Upper lobe of right lung (tissue), 1 donor: ENCODE results near the gene LPAR1. TPM values are rescaled to one million over a fixed set of nuclear protein-coding genes. Genes with fewer than 3 reads are reported as not detected.

Experiments
- ATAC-seq: fragments of 200-7000 bp; cut with Tn5 transposase; one replicate; pipeline ENCODE4 v1.9.1; 2020; ENCODE audit warnings: mild to moderate bottlenecking, moderate library complexity
- DNase-seq: peaks from one replicate; pipeline ENCODE4 v3.0.0-alpha.2; 2020
- H3K27ac ChIP-seq: fragments of 200-600 bp; one replicate; pipeline ENCODE4 v1.8.0; 2022
- H3K27me3 ChIP-seq: fragments of 200-600 bp; one replicate; pipeline ENCODE4 v1.8.0; 2022; ENCODE audit warnings: mild to moderate bottlenecking
- H3K36me3 ChIP-seq: fragments of 200-600 bp; one replicate; pipeline ENCODE4 v1.8.0; 2022
- H3K4me1 ChIP-seq: fragments of 200-600 bp; one replicate; pipeline ENCODE4 v1.8.0; 2022
- H3K4me3 ChIP-seq: fragments of 200-600 bp; one replicate; pipeline ENCODE4 v1.8.0; 2022; ENCODE audit warnings: mild to moderate bottlenecking
- H3K9me3 ChIP-seq: fragments of 200-600 bp; one replicate; pipeline ENCODE4 v1.8.0; 2022
- CTCF ChIP-seq: fragments of 200-600 bp; IDR thresholded peaks from one replicate; pipeline ENCODE4 v1.8.0; 2022; ENCODE audit warnings: antibody characterized with exemption
- intact Hi-C: fragments of 100-400 bp; cut with DNase I; formaldehyde crosslinking; loops from one replicate; pipeline ENCODE4 v1.11.0; 2022
- total RNA-seq: library from RNA; stranded (reverse); fragmentation: NEBNext Ultra II Directional; extraction: Animal tissue kit (Norgen Biotek cat#: 25700); gene quantifications from one replicate; pipeline ENCODE4 v1.2.1, GENCODE V29; 2021
- donor health status: DM: no; HTN: yes; CAD: no; lungs with severe emphysema.

LPAR1 gene
- total RNA-seq, 1 donor from 2014 or later: 18.2 TPM

DNA sequence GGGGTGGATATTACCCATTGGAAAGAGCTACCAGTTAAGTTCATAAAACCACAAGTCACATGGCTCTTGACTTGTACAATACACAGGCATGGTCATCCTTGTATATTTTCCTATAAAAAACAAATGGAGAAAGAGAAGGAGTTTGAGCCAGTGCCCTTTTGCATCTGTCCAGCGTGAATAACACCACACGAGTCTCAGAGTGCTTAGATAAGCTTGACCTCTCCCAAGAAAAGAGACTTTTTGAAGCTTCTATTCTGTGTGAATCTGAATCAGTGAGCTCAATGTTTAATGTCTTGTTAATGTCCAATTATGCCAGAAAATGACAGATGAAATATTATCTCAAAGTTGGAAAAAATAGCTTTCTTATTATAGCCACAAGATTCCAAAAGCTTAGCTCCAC lies 30.9 kb upstream of the LPAR1 start:
- no peak overlapping the region for H3K4me3 ChIP-seq
- no peaks in the 10 kb centered on the region for H3K9me3 ChIP-seq
- intact Hi-C loops: no loop called here
- H3K4me1 ChIP-seq: no peaks in the 10 kb centered on the region
- H3K27me3 ChIP-seq: no peaks in the 10 kb centered on the region
- H3K27ac ChIP-seq: no peak overlapping the region
- no peak for TF ChIP-seq CTCF
- H3K36me3 ChIP-seq: no peaks in the 10 kb centered on the region
- ATAC-seq (no peak), DNase-seq (no peak)

DNA sequence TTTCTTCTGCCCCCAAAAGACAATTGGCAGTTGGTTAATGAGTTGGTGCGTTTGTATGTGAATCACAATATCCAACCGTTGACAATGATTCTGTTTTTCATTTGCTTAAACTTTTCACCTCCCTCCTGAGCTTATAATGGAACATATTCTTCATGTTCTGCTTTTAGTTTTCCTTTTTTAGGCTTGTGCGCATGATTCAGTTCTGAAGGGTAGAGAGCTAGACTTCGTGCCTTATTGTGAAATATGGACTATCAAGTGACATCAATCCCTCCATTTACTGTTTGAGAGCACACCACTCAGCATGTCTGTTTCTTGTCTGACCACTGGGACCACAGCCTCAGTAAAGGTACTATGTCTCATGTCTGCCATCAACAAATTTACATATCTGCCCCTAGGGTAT lies 30.5 kb upstream of the LPAR1 start:
- H3K4me1 ChIP-seq: no peaks in the 10 kb centered on the region
- TF ChIP-seq CTCF: no peak
- no peak overlapping the region for H3K4me3 ChIP-seq
- peak; percentile 77 for ATAC-seq
- no peaks in the 10 kb centered on the region for H3K36me3 ChIP-seq
- DNase-seq: no peak
- H3K27me3 ChIP-seq: no peaks in the 10 kb centered on the region
- peak overlapping the region; percentile 56 for H3K27ac ChIP-seq
- intact Hi-C loops: no loop called here
- H3K9me3 ChIP-seq: no peaks in the 10 kb centered on the region

GRCh38 chr9:111068383-111068730 lies 30.1 kb upstream of the LPAR1 start:
- Histone ChIP-seq H3K27me3 (no peaks in the 10 kb centered on the region), H3K4me1 (no peaks in the 10 kb centered on the region), H3K27ac (peak overlapping the region; percentile 56), H3K4me3 (no peak overlapping the region), H3K9me3 (no peaks in the 10 kb centered on the region), H3K36me3 (no peaks in the 10 kb centered on the region)
- TF ChIP-seq CTCF: no peak
- no peak for DNase-seq
- ATAC-seq: no peak
- intact Hi-C loops: no loop called here

DNA sequence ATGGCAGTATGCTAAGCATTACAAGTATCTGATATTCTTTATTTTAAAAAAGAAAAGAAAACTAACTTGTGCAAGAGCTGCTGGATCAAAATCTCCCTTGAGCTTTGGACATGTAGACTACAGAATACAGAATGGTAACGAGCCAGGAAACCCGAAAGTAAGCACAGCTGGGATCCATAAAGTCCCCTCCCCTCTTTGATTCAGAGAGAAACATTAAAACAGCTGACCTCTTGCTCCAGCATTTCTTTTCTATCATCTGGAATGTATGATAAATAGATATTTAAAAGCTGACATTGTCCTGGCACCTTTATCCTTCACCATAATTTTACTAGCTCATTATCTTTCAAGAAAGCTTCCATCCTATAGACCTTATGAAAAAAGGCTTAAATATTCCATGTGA lies 28.2 kb upstream of the LPAR1 start:
- no peaks in the 10 kb centered on the region for H3K27me3 ChIP-seq
- ATAC-seq (no peak), DNase-seq (no peak)
- no peak overlapping the region for H3K27ac ChIP-seq
- H3K4me1 ChIP-seq: no peaks in the 10 kb centered on the region
- TF ChIP-seq CTCF: no peak
- H3K36me3 ChIP-seq: no peaks in the 10 kb centered on the region
- no peaks in the 10 kb centered on the region for H3K9me3 ChIP-seq
- no peak overlapping the region for H3K4me3 ChIP-seq
- intact Hi-C loops: no loop called here

- Histone ChIP-seq H3K9me3 (no peaks in the 10 kb centered on the region), H3K27me3 (no peaks in the 10 kb centered on the region), H3K4me1 (no peaks in the 10 kb centered on the region), H3K36me3 (no peaks in the 10 kb centered on the region), H3K27ac (no peak overlapping the region), H3K4me3 (no peak overlapping the region)
- no peak for DNase-seq
- intact Hi-C loops: no loop called here
- no peak for TF ChIP-seq CTCF
- ATAC-seq: no peak
Observed at GRCh38 chr9:111065414-111065813, 27.1 kb upstream of the LPAR1 start.

DNA sequence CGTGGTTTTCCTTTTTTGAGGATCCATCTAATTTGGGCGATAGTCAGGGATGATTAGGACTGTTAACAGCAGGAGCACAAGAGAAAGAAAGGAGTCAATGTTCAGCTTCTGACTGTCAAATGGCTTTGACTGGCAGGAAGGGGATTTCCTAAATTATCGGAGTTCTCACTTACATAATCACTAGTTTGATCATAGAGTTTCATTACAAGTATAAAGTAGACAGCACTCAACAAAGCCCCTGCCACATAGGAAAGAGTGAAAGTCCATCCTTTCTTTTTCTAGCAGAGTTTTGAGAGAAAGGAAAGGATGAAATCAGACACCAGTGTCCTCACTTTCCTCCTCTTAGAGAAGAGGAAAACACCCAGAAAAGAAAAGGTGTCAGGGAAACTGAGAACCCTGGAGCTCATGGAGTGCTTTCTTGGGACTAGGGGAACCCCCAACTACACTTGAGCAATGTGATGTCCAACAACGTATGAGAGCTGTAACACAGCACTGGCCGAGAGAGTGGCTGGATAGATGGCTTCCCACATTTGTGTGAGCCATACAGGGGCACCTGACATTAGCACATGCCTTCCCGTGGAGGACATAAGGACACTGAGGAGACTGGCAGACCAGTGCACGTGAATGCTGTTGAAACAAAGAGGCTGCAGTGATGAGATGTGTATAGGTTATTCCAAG lies 26.0 kb upstream of the LPAR1 start:
- intact Hi-C loops: no loop called here
- no peak for DNase-seq
- ATAC-seq: no peak
- Histone ChIP-seq H3K27me3 (no peaks in the 10 kb centered on the region), H3K9me3 (no peaks in the 10 kb centered on the region), H3K27ac (no peak overlapping the region), H3K36me3 (no peaks in the 10 kb centered on the region), H3K4me1 (no peaks in the 10 kb centered on the region), H3K4me3 (no peak overlapping the region)
- no peak for TF ChIP-seq CTCF
